PC-3 (cell line): ENCODE results near the gene SYPL1. TPM values are rescaled to one million over a fixed set of nuclear protein-coding genes. Genes with fewer than 3 reads are reported as not detected.

Experiments
- ATAC-seq: fragments of 200-7000 bp; cut with Tn5 transposase; 2 replicates; pipeline ENCODE4 v1.9.1; 2020; ENCODE audit warnings: mild to moderate bottlenecking, moderate library complexity
- BruUV-seq: library from RNA; stranded (reverse); fragments of 400-500 nt; replicated peaks from 2 replicates; lab custom pipeline; 2021; lab: Mats Ljungman, UMichigan
- CTCF ChIA-PET: fragments of 300-600 bp; sonication (Branson Sonifier 250); formaldehyde crosslinking; loops from one replicate; lab custom pipeline; 2022; ENCODE audit warnings: antibody characterized with exemption; lab: Charles Lee
- POLR2A ChIA-PET: fragments of 300-600 bp; sonication (Branson Sonifier 250); formaldehyde crosslinking; loops from one replicate; lab custom pipeline; 2022; ENCODE audit warnings: antibody characterized with exemption; ENCODE audit not compliant: unreplicated experiment; lab: Charles Lee
- DNase-seq: peaks from one replicate; pipeline ENCODE4 v3.0.0-alpha.2; 2015
- H2AFZ ChIP-seq: fragments of 300-600 bp; sonication (generic); 2 replicates; pipeline ENCODE4 v1.6.0; 2016; ENCODE audit warnings: antibody characterized with exemption, low read length
- H3F3A ChIP-seq: fragments of 300-600 bp; sonication (generic); one replicate; pipeline ENCODE4 v1.6.0; 2017; ENCODE audit warnings: antibody characterized with exemption, low read length, control low read depth, mild to moderate bottlenecking; ENCODE audit not compliant: unreplicated experiment
- H3K27ac ChIP-seq: fragments of 300-600 bp; sonication (generic); 2 replicates; pipeline ENCODE4 v1.5.1; 2016; ENCODE audit warnings: mild to moderate bottlenecking, low read length
- H3K27me3 ChIP-seq: fragments of 300-600 bp; sonication (generic); 2 replicates; pipeline ENCODE4 v1.6.1; 2016; ENCODE audit warnings: low read length, mixed read lengths
- H3K36me3 ChIP-seq: fragments of 300-600 bp; sonication (generic); 2 replicates; pipeline ENCODE4 v1.6.1; 2016; ENCODE audit warnings: low read depth, mixed run types, low read length, mixed read lengths
- H3K4me1 ChIP-seq: fragments of 300-600 bp; sonication (generic); 2 replicates; pipeline ENCODE4 v1.5.1; 2016; ENCODE audit warnings: low read length; ENCODE audit not compliant: insufficient read depth
- H3K4me2 ChIP-seq: fragments of 300-600 bp; sonication (generic); 2 replicates; pipeline ENCODE4 v1.6.0; 2016; ENCODE audit warnings: low read length
- H3K4me3 ChIP-seq: fragments of 300-600 bp; sonication (generic); 2 replicates; pipeline ENCODE4 v1.5.1; 2016; ENCODE audit warnings: mild to moderate bottlenecking, low read length, mixed read lengths
- H3K79me2 ChIP-seq: fragments of 300-600 bp; sonication (generic); 2 replicates; pipeline ENCODE4 v1.6.1; 2017; ENCODE audit warnings: low read length, mixed read lengths
- H3K9ac ChIP-seq: fragments of 300-600 bp; sonication (generic); 2 replicates; pipeline ENCODE4 v1.6.0; 2016; ENCODE audit warnings: mild to moderate bottlenecking, low read length
- H3K9me2 ChIP-seq: fragments of 300-600 bp; sonication (generic); replicated peaks from 2 replicates; pipeline ENCODE4 v1.6.1; 2016; ENCODE audit warnings: mixed run types, low read length, mixed read lengths
- H3K9me3 ChIP-seq: fragments of 300-600 bp; sonication (generic); 2 replicates; pipeline ENCODE4 v1.6.1; 2016; ENCODE audit warnings: low read length, mixed read lengths
- H4K20me1 ChIP-seq: fragments of 300-600 bp; sonication (generic); 2 replicates; pipeline ENCODE4 v1.6.1; 2016; ENCODE audit warnings: low read length, mixed read lengths
- CTCF ChIP-seq: fragments of 300-600 bp; sonication (generic); conservative IDR thresholded peaks from 2 replicates; pipeline ENCODE4 v1.5.1; 2017; ENCODE audit warnings: antibody characterized with exemption, low read depth, mild to moderate bottlenecking, low read length
- EZH2 ChIP-seq: fragments of 300-600 bp; sonication (generic); IDR thresholded peaks from one replicate; pipeline ENCODE4 v1.6.1; 2017; ENCODE audit warnings: antibody characterized with exemption, mild to moderate bottlenecking, low read length; ENCODE audit not compliant: unreplicated experiment
- EZH2phosphoT487 ChIP-seq: fragments of 300-600 bp; sonication (generic); IDR thresholded peaks from 2 replicates; pipeline ENCODE4 v1.6.1; 2018; ENCODE audit warnings: mild to moderate bottlenecking, antibody characterized with exemption, low read length, borderline replicate concordance
- intact Hi-C: fragments of 100-400 bp; cut with micrococcal nuclease; formaldehyde crosslinking; loops from 2 replicates; pipeline ENCODE4 v1.9.0; 2023
- total RNA-seq: library from RNA; depleted of rRNA; stranded (reverse); fragments of >200 nt; gene quantifications from 2 replicates; pipeline ENCODE4 v1.2.3, GENCODE V29; 2014

The SYPL1 gene
- total RNA-seq, 1 experiment from 2014 or later, result 45.9 TPM

- Histone ChIP-seq H3K36me3 (no peaks in the 10 kb centered on the region), H3K4me1 (peaks cover 58% of the 10 kb centered on the region), H3K4me2 (no peak overlapping the region), H3K9me2 (no peaks in the 10 kb centered on the region), H3K27me3 (no peaks in the 10 kb centered on the region), H3F3A (peaks cover 4% of the 10 kb centered on the region), H3K9ac (no peak overlapping the region), H3K4me3 (no peak overlapping the region), H4K20me1 (no peaks in the 10 kb centered on the region), H3K9me3 (no peaks in the 10 kb centered on the region), H3K27ac (no peak overlapping the region), H3K79me2 (no peaks in the 10 kb centered on the region), H2AFZ (no peak overlapping the region)
- POLR2A ChIA-PET, result no interaction called here
- intact Hi-C loops, result no loop called here
- BruUV-seq, result no TSS peak
- no peak for TF ChIP-seq EZH2
- TF ChIP-seq EZH2phosphoT487, result no peak
- no peak for TF ChIP-seq CTCF
- ATAC-seq (no peak), DNase-seq (no peak)
- CTCF ChIA-PET, result interaction anchor here (1.1 kb wide), 1 partner anchor 94 kb away, joined by 3 read pairs; no protein-coding TSS in a partner anchor
Observed at GRCh38 chr7:106060394-106060920, 51.7 kb downstream of the SYPL1 start.

GRCh38 chr7:106059556-106059955 is 52.6 kb downstream of the SYPL1 start:
- TF ChIP-seq EZH2phosphoT487 (no peak), CTCF (no peak), EZH2 (no peak)
- intact Hi-C loops, result loop anchor here (10.0 kb wide), 1 partner anchor 405 kb away; no protein-coding TSS in a partner anchor
- H3K79me2 ChIP-seq, result no peaks in the 10 kb centered on the region
- H2AFZ ChIP-seq, result no peak overlapping the region
- no peak overlapping the region for H3K27ac ChIP-seq
- H3K27me3 ChIP-seq, result no peaks in the 10 kb centered on the region
- H3K9ac ChIP-seq, result no peak overlapping the region
- no peaks in the 10 kb centered on the region for H3K9me3 ChIP-seq
- no TSS peak for BruUV-seq
- H3F3A ChIP-seq, result no peaks in the 10 kb centered on the region
- no peak overlapping the region for H3K4me2 ChIP-seq
- ChIA-PET CTCF (no interaction called here), POLR2A (no interaction called here)
- H3K9me2 ChIP-seq, result no peaks in the 10 kb centered on the region
- H3K4me1 ChIP-seq, result peaks cover 50% of the 10 kb centered on the region
- no peaks in the 10 kb centered on the region for H3K36me3 ChIP-seq
- DNase-seq, result no peak
- no peak overlapping the region for H3K4me3 ChIP-seq
- no peaks in the 10 kb centered on the region for H4K20me1 ChIP-seq
- no peak for ATAC-seq

- no peaks in the 10 kb centered on the region for H3K36me3 ChIP-seq
- H3K27me3 ChIP-seq, result no peaks in the 10 kb centered on the region
- no peaks in the 10 kb centered on the region for H3F3A ChIP-seq
- ATAC-seq, result no peak
- ChIA-PET CTCF (interaction anchor here (1.6 to 1.7 kb wide), 2 partner anchors 95 to 96 kb away, joined by 4 to 8 read pairs; no protein-coding TSS in a partner anchor), POLR2A (interaction anchor here (0.5 kb wide), 1 partner anchor 311 kb away, joined by 5 read pairs; no protein-coding TSS in a partner anchor)
- intact Hi-C loops, result loop anchor here (10.0 kb wide), 1 partner anchor 406 kb away; no protein-coding TSS in a partner anchor
- H3K4me1 ChIP-seq, result peaks cover 44% of the 10 kb centered on the region
- TF ChIP-seq EZH2phosphoT487 (no peak), CTCF (no peak), EZH2 (no peak)
- H3K27ac ChIP-seq, result no peak overlapping the region
- H3K4me3 ChIP-seq, result no peak overlapping the region
- H2AFZ ChIP-seq, result peak overlapping the region; percentile 59
- H3K9ac ChIP-seq, result no peak overlapping the region
- H4K20me1 ChIP-seq, result no peaks in the 10 kb centered on the region
- BruUV-seq, result no TSS peak
- peak overlapping the region; percentile 3; the same call in 1 of the 2 replicates for H3K4me2 ChIP-seq
- no peak for DNase-seq
- no peaks in the 10 kb centered on the region for H3K9me3 ChIP-seq
- H3K79me2 ChIP-seq, result no peaks in the 10 kb centered on the region
- no peaks in the 10 kb centered on the region for H3K9me2 ChIP-seq
Observed at GRCh38 chr7:106058928-106059324, 53.2 kb downstream of the SYPL1 start.
